ENCODE data around the gene CAPN15. TPM values are rescaled to one million over a fixed set of nuclear protein-coding genes. Genes with fewer than 3 reads are reported as not detected.

Gene CAPN15
- total RNA-seq, 1 experiment from 2014 or later, result 26.7 TPM

DNA sequence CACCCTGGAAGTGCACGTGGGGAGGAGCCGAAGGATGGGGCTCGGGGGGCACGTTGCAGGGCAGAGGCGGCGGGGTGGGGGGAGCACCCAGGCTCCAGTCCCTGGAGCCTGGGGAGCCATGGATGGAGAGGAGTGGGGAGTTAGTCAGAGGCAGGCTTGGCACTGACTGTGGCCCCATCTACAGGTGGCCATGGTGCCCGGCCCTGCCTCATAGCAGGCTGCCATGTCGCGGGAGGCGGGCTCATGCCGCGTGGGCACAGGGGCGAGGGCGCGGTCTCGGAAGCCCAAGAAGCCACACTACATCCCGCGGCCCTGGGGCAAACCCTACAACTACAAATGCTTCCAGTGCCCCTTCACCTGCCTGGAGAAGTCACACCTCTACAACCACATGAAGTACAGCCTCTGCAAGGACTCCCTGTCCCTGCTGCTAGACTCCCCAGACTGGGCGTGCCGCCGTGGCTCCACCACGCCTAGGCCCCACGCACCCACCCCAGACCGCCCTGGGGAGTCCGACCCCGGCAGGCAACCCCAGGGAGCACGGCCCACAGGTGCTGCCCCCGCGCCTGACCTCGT, 35.6 kb downstream of the CAPN15 start:
- no peaks in the 10 kb centered on the region for H3K36me3 ChIP-seq (ENCODE audit: insufficient read depth, low read length)
- no peak overlapping the region for H3K4me2 ChIP-seq (ENCODE audit: low read depth, low read length, poor library complexity, severe bottlenecking)
- no peaks in the 10 kb centered on the region for H3K9me3 ChIP-seq (ENCODE audit: low read length)
- H3K4me1 ChIP-seq (ENCODE audit: low read length), result peaks cover 31% of the 10 kb centered on the region
- H3K79me2 ChIP-seq (ENCODE audit: low read length), result no peaks in the 10 kb centered on the region
- no peak for DNase-seq
- H3K27ac ChIP-seq (ENCODE audit: low read length), result no peak overlapping the region
- H3K9ac ChIP-seq (ENCODE audit: low read length), result no peak overlapping the region
- H3K9me2 ChIP-seq (replicated peaks; ENCODE audit: insufficient read depth, low read length), result no peaks in the 10 kb centered on the region
- 0 out of 2 replicates have a peak, but pooled peaks cover 4% of the 10 kb centered on the region for H4K20me1 ChIP-seq (ENCODE audit: insufficient read depth, low read depth, low read length)
- no peaks in the 10 kb centered on the region for H3K27me3 ChIP-seq (ENCODE audit: low read length)
- H2AFZ ChIP-seq (ENCODE audit: low read length), result no peak overlapping the region
- no peak overlapping the region for H3K4me3 ChIP-seq (ENCODE audit: low read length)

DNA sequence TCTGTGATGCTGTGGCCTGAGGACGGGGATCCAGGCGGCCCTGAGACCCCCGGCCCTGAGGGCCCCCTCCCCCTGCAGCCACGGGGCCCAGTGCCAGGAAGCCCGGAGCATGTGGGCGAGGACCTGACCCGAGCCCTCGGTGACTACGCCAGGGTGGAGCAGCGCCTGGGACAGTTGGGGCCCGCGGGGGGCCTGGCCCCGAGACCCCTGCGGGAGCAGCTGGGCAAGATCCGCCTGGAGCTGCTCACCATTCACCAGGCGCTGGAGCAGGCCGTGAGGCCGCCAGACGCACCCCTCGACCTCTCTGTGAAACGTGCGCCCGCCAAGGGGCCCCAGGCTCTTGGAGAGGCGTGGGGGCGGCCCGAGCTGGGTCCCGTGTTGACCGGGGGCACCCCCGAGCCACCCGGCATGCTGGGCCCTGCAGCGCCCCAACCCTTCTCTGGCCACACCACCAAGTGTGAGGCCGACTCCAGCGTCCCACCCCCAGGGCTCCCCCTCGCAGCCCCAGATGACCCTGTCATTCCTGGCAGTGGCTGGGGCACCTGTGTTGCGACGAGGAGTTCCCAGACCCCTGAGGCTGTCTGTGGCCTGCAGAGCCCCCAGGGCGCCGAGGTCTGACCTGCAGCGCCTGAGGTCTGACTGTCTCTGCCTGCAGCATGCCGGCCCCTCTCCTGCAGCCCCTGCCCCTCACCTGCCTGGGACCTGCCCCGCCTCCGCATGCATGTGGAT, 37.3 kb downstream of the CAPN15 start:
- Histone ChIP-seq H3K9me3 (ENCODE audit: low read length) (no peaks in the 10 kb centered on the region), H3K4me1 (ENCODE audit: low read length) (peaks cover 33% of the 10 kb centered on the region), H3K4me2 (ENCODE audit: low read depth, low read length, poor library complexity, severe bottlenecking) (no peak overlapping the region), H3K9ac (ENCODE audit: low read length) (no peak overlapping the region), H3K27ac (ENCODE audit: low read length) (no peak overlapping the region), H3K79me2 (ENCODE audit: low read length) (0 out of 2 replicates have a peak, but pooled peaks cover 3% of the 10 kb centered on the region), H3K36me3 (ENCODE audit: insufficient read depth, low read length) (no peaks in the 10 kb centered on the region), H4K20me1 (ENCODE audit: insufficient read depth, low read depth, low read length) (no peaks in the 10 kb centered on the region), H2AFZ (ENCODE audit: low read length) (no peak overlapping the region), H3K4me3 (ENCODE audit: low read length) (no peak overlapping the region), H3K27me3 (ENCODE audit: low read length) (no peaks in the 10 kb centered on the region), H3K9me2 (replicated peaks; ENCODE audit: insufficient read depth, low read length) (no peaks in the 10 kb centered on the region)
- DNase-seq, result no peak

DNA sequence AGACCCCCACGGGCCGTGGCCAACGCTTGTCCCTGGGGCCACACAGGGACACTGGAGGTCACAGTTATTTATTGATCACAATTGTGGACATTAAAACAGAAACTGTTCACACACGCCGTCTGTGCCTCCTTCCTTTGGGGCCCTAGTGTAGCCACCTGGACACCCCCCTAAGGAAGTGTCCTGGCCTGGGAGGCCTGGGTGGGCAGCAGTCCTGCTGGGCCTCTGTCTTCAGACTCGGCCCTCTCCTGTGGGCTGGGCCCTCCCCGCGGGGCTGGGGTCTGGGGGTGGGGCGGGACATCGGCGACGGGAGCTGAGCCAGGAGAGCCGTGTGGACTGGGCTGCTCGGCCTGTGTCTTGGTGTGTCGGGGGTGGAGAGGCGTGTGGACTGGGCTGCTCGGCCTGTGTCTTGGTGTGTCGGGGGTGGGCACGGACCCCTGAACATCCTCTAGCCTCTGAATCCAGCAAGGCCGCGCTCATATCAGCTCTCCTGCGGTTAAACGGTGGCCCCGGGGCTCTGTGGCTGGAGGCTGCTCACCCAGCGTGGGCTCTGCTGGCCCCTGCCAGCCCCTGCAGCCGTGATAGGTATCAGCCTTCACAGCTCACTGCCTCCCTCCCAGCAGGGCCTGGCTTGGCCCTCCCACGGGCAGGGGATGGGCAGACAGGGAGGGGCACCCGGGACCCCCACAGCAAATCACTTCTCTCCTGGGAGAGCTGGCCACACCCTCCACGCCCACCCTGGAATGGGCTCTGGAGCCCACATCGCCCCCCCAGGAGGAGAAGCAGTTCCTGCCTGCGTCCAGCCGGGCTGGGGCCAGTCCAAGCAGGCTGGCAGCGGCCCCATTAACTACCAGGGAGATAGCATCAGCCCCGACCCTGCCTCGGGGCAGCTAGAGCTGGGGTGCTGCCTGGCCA, 38.2 kb downstream of the CAPN15 start:
- Histone ChIP-seq H4K20me1 (ENCODE audit: insufficient read depth, low read depth, low read length) (no peaks in the 10 kb centered on the region), H3K27ac (ENCODE audit: low read length) (no peak overlapping the region), H3K27me3 (ENCODE audit: low read length) (no peaks in the 10 kb centered on the region), H3K9ac (ENCODE audit: low read length) (no peak overlapping the region; the same call in 1 of the 2 replicates), H2AFZ (ENCODE audit: low read length) (no peak overlapping the region), H3K4me2 (ENCODE audit: low read depth, low read length, poor library complexity, severe bottlenecking) (peak overlapping the region; percentile 67), H3K4me1 (ENCODE audit: low read length) (peaks cover 33% of the 10 kb centered on the region), H3K9me3 (ENCODE audit: low read length) (no peaks in the 10 kb centered on the region), H3K4me3 (ENCODE audit: low read length) (peak overlapping the region; percentile 64; the same call in 1 of the 2 replicates), H3K9me2 (replicated peaks; ENCODE audit: insufficient read depth, low read length) (no peaks in the 10 kb centered on the region), H3K36me3 (ENCODE audit: insufficient read depth, low read length) (no peaks in the 10 kb centered on the region), H3K79me2 (ENCODE audit: low read length) (peaks cover 10% of the 10 kb centered on the region)
- no peak for DNase-seq

DNA sequence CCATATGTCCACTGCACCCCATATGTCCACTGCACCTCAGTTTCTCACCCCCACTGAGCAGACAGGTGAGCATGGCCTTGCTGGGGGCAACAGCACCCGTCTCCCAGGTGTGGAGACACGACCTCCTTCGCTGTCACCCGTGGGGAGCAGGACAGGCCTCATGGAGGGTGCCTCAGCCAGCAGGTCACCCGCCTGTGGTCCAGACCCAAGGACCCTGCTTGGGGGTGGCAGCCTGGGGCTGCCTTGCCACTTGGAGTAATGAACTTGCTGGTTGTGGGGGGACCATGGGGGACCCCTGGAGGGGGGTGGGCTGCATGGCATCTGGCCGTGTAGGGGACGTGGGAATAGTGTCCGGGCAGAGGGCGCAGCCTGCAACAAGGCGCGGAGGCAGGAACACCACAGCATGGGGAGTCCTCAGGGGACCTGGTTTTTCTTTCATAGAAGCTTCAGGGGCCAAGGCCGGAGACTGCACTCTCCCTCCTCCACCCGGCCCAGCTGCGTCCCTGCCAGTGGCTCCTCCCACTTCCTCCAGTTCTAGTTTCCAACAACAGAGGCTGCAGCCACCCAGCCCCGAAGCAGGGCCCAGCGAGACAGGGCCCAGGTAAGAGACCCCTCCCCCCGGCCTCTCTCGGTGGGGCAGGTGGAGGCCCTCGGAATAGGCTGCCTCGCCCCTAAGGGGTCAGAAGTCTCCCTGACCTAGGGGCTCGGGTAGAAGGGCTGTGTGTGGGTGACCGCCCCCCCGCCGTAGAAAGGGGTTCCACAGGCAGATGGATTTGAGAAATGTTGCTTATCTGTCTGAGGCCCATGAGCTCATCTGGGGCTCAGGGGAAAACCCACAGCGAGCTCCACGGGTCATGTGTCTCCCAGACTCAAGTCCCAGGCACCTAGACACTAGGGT, 39.2 kb downstream of the CAPN15 start, which contains the start of gene NHLRC4:
Gene NHLRC4, plus strand, starts transcription at position 531 of the 898 bp plus-strand sequence. CDS start 1,043 bp downstream, outside the sequence.
- Histone ChIP-seq H3K9me3 (ENCODE audit: low read length) (no peaks in the 10 kb centered on the region), H3K27me3 (ENCODE audit: low read length) (no peaks in the 10 kb centered on the region), H3K27ac (ENCODE audit: low read length) (peak within 1 kb of the TSS; percentile 69), H3K9me2 (replicated peaks; ENCODE audit: insufficient read depth, low read length) (no peaks in the 10 kb centered on the region), H3K36me3 (ENCODE audit: insufficient read depth, low read length) (no peaks in the 10 kb centered on the region), H3K4me1 (ENCODE audit: low read length) (peaks cover 37% of the 10 kb centered on the region), H2AFZ (ENCODE audit: low read length) (no peak within 1 kb of the TSS), H3K4me3 (ENCODE audit: low read length) (peak within 1 kb of the TSS; percentile 64; the same call in 1 of the 2 replicates), H4K20me1 (ENCODE audit: insufficient read depth, low read depth, low read length) (no peaks in the 10 kb centered on the region), H3K79me2 (ENCODE audit: low read length) (peaks cover 17% of the 10 kb centered on the region), H3K4me2 (ENCODE audit: low read depth, low read length, poor library complexity, severe bottlenecking) (peak within 1 kb of the TSS; percentile 67), H3K9ac (ENCODE audit: low read length) (peak within 1 kb of the TSS; percentile 69)
- peak; percentile 92 for DNase-seq

DNA sequence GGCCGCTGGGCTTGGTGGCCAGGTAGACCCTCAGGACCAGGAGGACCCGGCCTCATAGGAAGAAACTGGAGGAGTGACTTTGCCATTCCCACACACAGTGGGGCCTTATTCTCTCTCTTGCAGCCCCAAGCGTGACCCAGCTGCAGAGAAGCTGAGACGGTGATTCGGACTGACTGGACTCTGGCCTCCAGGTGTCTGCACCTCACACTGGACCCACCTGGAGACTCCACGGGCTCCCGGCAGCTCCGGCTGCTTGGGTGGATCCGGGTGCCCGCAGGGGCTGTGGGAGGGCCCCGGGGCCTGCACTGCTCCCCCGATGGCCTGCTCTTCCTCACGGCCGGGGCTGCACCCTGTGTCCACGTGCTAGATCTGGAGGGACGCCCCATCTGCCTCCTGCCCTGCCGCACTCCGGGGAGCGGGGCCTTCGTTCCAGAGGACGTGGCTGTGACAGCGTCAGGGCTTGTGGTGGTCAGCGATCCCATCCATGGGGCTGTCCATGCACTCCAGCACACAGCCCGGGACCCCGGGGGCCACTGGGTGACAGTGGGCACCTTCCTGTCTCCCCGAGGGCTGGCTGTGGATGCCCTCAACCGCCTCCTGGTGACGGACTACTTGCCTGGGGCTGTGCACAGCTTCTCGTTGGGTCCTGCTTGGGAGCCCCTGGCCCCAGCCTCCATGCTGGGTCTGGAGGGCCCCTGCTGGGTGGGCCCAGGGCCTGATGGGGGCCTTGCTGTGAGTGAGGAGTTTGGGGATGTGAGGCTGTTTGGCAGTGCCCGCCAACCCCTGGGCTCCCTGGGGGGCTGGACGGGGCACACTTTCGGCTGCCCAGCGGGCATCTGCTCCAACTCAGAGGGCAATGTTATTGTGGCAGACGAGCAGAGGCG, 40.1 kb downstream of the CAPN15 start:
- peak overlapping the region; percentile 64; the same call in 1 of the 2 replicates for H3K4me3 ChIP-seq (ENCODE audit: low read length)
- peak overlapping the region; percentile 67 for H3K4me2 ChIP-seq (ENCODE audit: low read depth, low read length, poor library complexity, severe bottlenecking)
- no peak for DNase-seq
- H3K9me3 ChIP-seq (ENCODE audit: low read length), result no peaks in the 10 kb centered on the region
- H4K20me1 ChIP-seq (ENCODE audit: insufficient read depth, low read depth, low read length), result no peaks in the 10 kb centered on the region
- H3K4me1 ChIP-seq (ENCODE audit: low read length), result peaks cover 37% of the 10 kb centered on the region
- peaks cover 23% of the 10 kb centered on the region for H3K79me2 ChIP-seq (ENCODE audit: low read length)
- peak overlapping the region; percentile 91 for H3K9ac ChIP-seq (ENCODE audit: low read length)
- no peak overlapping the region for H2AFZ ChIP-seq (ENCODE audit: low read length)
- no peaks in the 10 kb centered on the region for H3K9me2 ChIP-seq (replicated peaks; ENCODE audit: insufficient read depth, low read length)
- H3K27me3 ChIP-seq (ENCODE audit: low read length), result no peaks in the 10 kb centered on the region
- H3K27ac ChIP-seq (ENCODE audit: low read length), result peak overlapping the region; percentile 69
- H3K36me3 ChIP-seq (ENCODE audit: insufficient read depth, low read length), result no peaks in the 10 kb centered on the region

DNA sequence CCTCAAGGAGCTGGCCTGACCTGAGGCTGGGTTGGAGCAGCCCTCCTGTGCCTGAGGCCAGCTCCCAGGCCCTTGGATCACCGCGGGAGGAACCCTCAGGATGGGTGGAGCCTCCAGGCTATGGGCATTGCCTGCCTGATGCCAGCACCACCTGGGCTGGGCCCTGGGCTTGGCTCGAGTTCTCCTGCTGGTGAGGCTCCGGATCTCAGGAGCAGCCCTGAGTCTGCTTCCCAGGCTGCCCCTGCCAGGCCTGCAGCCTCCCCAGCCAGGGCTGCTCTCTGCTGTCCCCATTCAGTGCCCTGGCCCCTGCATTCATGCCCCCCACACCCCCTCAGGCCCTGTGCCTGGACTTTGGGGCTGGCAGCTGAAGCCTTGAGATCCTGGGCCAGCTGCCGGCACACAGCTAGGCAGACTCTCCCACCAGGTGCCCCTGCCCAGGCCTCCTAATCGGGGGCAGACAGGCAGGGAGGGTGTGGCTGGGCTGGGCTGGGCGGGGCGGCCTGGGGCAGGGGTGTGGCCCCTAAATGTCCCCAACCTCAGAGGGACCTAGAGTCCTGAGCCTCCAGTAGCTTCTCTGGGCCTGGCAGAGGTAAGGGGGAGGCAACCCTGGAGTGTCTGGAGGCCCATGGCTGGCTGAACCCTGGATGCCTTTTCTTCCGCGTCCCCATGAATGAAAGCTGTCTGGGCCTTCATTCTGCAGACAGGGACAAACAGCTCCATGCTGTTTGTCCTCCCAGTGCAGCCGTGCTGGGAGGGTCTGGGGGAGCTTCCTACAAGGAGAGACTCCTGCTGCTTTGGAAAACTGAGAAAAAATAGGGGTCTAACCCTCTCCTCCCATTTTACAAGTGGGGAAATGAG, 41.1 kb downstream of the CAPN15 start:
- Histone ChIP-seq H3K9me2 (replicated peaks; ENCODE audit: insufficient read depth, low read length) (no peaks in the 10 kb centered on the region), H4K20me1 (ENCODE audit: insufficient read depth, low read depth, low read length) (no peaks in the 10 kb centered on the region), H3K4me1 (ENCODE audit: low read length) (peaks cover 37% of the 10 kb centered on the region), H3K9ac (ENCODE audit: low read length) (peak overlapping the region; percentile 91), H3K9me3 (ENCODE audit: low read length) (no peaks in the 10 kb centered on the region), H3K27me3 (ENCODE audit: low read length) (no peaks in the 10 kb centered on the region), H3K4me2 (ENCODE audit: low read depth, low read length, poor library complexity, severe bottlenecking) (peak overlapping the region; percentile 99), H3K79me2 (ENCODE audit: low read length) (peaks cover 23% of the 10 kb centered on the region), H3K4me3 (ENCODE audit: low read length) (peak overlapping the region; percentile 79), H2AFZ (ENCODE audit: low read length) (no peak overlapping the region), H3K36me3 (ENCODE audit: insufficient read depth, low read length) (no peaks in the 10 kb centered on the region), H3K27ac (ENCODE audit: low read length) (peak overlapping the region; percentile 41)
- peak; percentile 62 for DNase-seq
